GM12878 (cell line): Measurements from ENCODE around the gene RERE. TPM values are rescaled to one million over a fixed set of nuclear protein-coding genes. Genes with fewer than 3 reads are reported as not detected.

Experiments
- ATAC-seq: fragments of 200-7000 bp; cut with Tn5 transposase; 3 replicates; pipeline ENCODE4 v1.9.1; 2020; ENCODE audit warnings: mild to moderate bottlenecking, moderate library complexity
- BruUV-seq: library from RNA; stranded (reverse); fragments of 400-500 nt; replicated peaks from 2 replicates; lab custom pipeline; 2021; lab: Mats Ljungman, UMichigan
- CTCF ChIA-PET: fragments of 300-600 bp; sonication (Branson Sonifier 250); formaldehyde crosslinking; extraction: SDS; loops from one replicate; lab custom pipeline; 2021; ENCODE audit warnings: inconsistent platforms; lab: Yijun Ruan, JAX
- POLR2A ChIA-PET: fragments of 350-600 bp; formaldehyde crosslinking; extraction: SDS; loops from one replicate; lab custom pipeline; 2021; ENCODE audit warnings: inconsistent platforms; lab: Charles Lee
- RAD21 ChIA-PET: fragments of 300-600 bp; sonication (Branson Sonifier 250); formaldehyde crosslinking; loops from one replicate; lab custom pipeline; 2023; ENCODE audit warnings: antibody characterized with exemption; ENCODE audit not compliant: unreplicated experiment; lab: Charles Lee
- SMC1A ChIA-PET: fragments of 300-600 bp; sonication (Branson Sonifier 250); formaldehyde crosslinking; loops from one replicate; lab custom pipeline; 2023; ENCODE audit not compliant: unreplicated experiment, uncharacterized antibody; lab: Charles Lee
- DNase-seq: peaks from one replicate; pipeline ENCODE4 v3.0.0-alpha.2; 2011; ENCODE audit warnings: low read depth, low spot score
- FAIRE-seq: peaks from 3 replicates; lab custom pipeline; 2011; peaks lifted over from hg19 to GRCh38; lab: Jason Lieb, UNC
- H2AFZ ChIP-seq: 2 replicates; pipeline ENCODE4 v1.6.0; 2011; ENCODE audit warnings: low read depth, low read length, control low read depth; ENCODE audit not compliant: control insufficient read depth
- H3K27ac ChIP-seq: 2 replicates; pipeline ENCODE4 v1.5.1; 2011; ENCODE audit warnings: control low read depth; ENCODE audit not compliant: control insufficient read depth, insufficient read depth
- H3K27me3 ChIP-seq, 2 experiments: replicated peaks in 1 of 2; 2 replicates each; pipeline versions ENCODE4 v1.6.0 to v1.6.1; 2011; ENCODE audit warnings: low read length in 1 of 2; ENCODE audit not compliant: control insufficient read depth in 2 of 2, insufficient read depth in 2 of 2
- H3K36me3 ChIP-seq, 2 experiments: 2 replicates each; pipeline ENCODE4 v1.5.1; 2011; ENCODE audit warnings: low read length in 1 of 2; ENCODE audit not compliant: control insufficient read depth in 2 of 2, insufficient read depth in 2 of 2
- H3K4me1 ChIP-seq: 2 replicates; pipeline ENCODE4 v1.6.1; 2011; ENCODE audit warnings: mild to moderate bottlenecking, low read length, moderate library complexity, mixed read lengths; ENCODE audit not compliant: control insufficient read depth, insufficient read depth
- H3K4me2 ChIP-seq: 2 replicates; pipeline ENCODE4 v1.6.0; 2011; ENCODE audit warnings: control low read depth; ENCODE audit not compliant: control insufficient read depth, insufficient read depth
- H3K4me3 ChIP-seq: fragments of 200-600 bp; sonication (generic); 2 replicates; pipeline ENCODE4 v1.5.1; 2016
- H3K79me2 ChIP-seq: 2 replicates; pipeline ENCODE4 v1.6.0; 2011; ENCODE audit warnings: low read length; ENCODE audit not compliant: control insufficient read depth, insufficient read depth
- H3K9ac ChIP-seq: 2 replicates; pipeline ENCODE4 v1.8.0; 2011; ENCODE audit warnings: low read length, control low read depth, mixed read lengths; ENCODE audit not compliant: control insufficient read depth, insufficient read depth
- H3K9me3 ChIP-seq: replicated peaks from 3 replicates; pipeline ENCODE4 v1.5.1; 2011; ENCODE audit warnings: mild to moderate bottlenecking, low read length; ENCODE audit not compliant: control insufficient read depth, insufficient read depth
- H4K20me1 ChIP-seq: 2 replicates; pipeline ENCODE4 v1.6.0; 2011; ENCODE audit not compliant: control insufficient read depth, insufficient read depth
- HSF1 ChIP-seq: fragments of 150-350 bp; IDR thresholded peaks from 2 replicates; pipeline ENCODE4 v1.6.1; 2014; ENCODE audit warnings: mild to moderate bottlenecking, low read depth, low read length
- NFXL1 ChIP-seq: fragments of 450-650 bp; IDR thresholded peaks from 2 replicates; pipeline ENCODE4 v1.6.1; 2017; ENCODE audit warnings: antibody characterized with exemption, mild to moderate bottlenecking, borderline replicate concordance
- WGBS: methylation state at CpG from one replicate; pipeline ENCODE4 v1.1.6; 2016; ENCODE audit warnings: low lambda C conversion rate; ENCODE audit not compliant: insufficient replicate concordance, insufficient coverage; ENCODE audit errors: missing lambda C conversion rate; 5-methylcytosine and 5-hydroxymethylcytosine counted together
- in situ Hi-C: fragments of 300-500 bp; cut with MboI; formaldehyde crosslinking; loops from 9 replicates; pipeline ENCODE4 v1.14.3; 2018; ENCODE audit warnings: mixed read lengths
- intact Hi-C: fragments of 100-400 bp; cut with micrococcal nuclease; formaldehyde crosslinking; loops from one replicate; pipeline ENCODE4 v1.14.2; 2022; ENCODE audit not compliant: unreplicated experiment
- polyA plus RNA-seq, 11 experiments: library from polyadenylated mRNA; depleted of rRNA in 4 of 11; unstranded in 6 of 11; stranded (reverse) in 5 of 11; fragments of >200 nt; fragmentation: Nextera tagmentation in 4 of 11; fragmentation: Illumina TruSeq in 1 of 11; extraction: Ambion mirVana in 4 of 11; extraction: Trizol in 1 of 11; gene quantifications; 1 replicate in 1 of 11; 2 replicates in 10 of 11; pipeline versions ENCODE4 v1.2.1 to v1.2.3, GENCODE V29; 2011 to 2016; ENCODE audit warnings: inconsistent platforms in 2 of 11, missing spikeins in 2 of 11, low read depth in 1 of 11
- total RNA-seq, 4 experiments: library from RNA; depleted of rRNA in 3 of 4; stranded (reverse); fragments of >200 nt in 3 of 4; fragmentation: Illumina TruSeq in 1 of 4; extraction: Trizol in 1 of 4; gene quantifications; 2 replicates each; pipeline versions ENCODE4 v1.2.1 to v1.2.3, GENCODE V29; 2013 to 2021
- TF ChIP-seq, protein P1 (sequence below): fragments of 150-350 bp; IDR thresholded peaks from 2 replicates; pipeline ENCODE4 v1.6.1; 2016; ENCODE audit warnings: low read depth, low read length
- TF ChIP-seq, protein P2 (sequence below): IDR thresholded peaks from 2 replicates; pipeline ENCODE4 v1.6.1; 2011; ENCODE audit warnings: borderline replicate concordance, low read depth, mild to moderate bottlenecking, moderate library complexity, mixed read lengths, low read length; ENCODE audit not compliant: insufficient read depth; ENCODE audit errors: extremely low read length

RERE gene
- total and polyA plus RNA-seq, 10 of the 15 experiments (the other 5 are each of a cell fraction or from before 2014, with no cell fraction given), result 5.2 to 60.5 (median 20.2) TPM

- TF ChIP-seq, protein P1, sequence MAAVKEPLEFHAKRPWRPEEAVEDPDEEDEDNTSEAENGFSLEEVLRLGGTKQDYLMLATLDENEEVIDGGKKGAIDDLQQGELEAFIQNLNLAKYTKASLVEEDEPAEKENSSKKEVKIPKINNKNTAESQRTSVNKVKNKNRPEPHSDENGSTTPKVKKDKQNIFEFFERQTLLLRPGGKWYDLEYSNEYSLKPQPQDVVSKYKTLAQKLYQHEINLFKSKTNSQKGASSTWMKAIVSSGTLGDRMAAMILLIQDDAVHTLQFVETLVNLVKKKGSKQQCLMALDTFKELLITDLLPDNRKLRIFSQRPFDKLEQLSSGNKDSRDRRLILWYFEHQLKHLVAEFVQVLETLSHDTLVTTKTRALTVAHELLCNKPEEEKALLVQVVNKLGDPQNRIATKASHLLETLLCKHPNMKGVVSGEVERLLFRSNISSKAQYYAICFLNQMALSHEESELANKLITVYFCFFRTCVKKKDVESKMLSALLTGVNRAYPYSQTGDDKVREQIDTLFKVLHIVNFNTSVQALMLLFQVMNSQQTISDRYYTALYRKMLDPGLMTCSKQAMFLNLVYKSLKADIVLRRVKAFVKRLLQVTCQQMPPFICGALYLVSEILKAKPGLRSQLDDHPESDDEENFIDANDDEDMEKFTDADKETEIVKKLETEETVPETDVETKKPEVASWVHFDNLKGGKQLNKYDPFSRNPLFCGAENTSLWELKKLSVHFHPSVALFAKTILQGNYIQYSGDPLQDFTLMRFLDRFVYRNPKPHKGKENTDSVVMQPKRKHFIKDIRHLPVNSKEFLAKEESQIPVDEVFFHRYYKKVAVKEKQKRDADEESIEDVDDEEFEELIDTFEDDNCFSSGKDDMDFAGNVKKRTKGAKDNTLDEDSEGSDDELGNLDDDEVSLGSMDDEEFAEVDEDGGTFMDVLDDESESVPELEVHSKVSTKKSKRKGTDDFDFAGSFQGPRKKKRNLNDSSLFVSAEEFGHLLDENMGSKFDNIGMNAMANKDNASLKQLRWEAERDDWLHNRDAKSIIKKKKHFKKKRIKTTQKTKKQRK, result no peak
Observed at GRCh38 chr1:8363186-8363766, 454.2 kb downstream of the RERE start (continued).

DNA sequence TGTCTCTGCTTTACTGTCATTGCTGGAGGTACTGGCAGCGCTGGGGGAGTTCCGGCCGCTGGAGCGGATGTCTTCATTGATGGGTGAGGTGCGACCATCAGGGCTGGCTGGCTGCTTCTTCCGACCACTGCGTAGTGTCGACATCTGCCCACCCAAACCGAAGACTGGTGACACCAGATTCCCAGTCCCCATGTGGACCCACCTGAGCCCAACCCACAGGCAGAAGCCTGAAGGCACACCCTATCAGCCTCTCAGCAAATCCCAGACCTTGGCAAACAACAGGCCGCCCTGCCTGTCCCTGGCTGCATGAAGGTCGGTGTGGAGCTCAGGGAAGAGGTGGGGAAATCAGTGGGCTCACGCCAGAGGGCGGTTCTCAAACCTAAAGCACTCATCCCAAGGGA is 454.7 kb downstream of the RERE start:
- TF ChIP-seq HSF1 (no peak), NFXL1 (no peak)
- TF ChIP-seq, protein P2, sequence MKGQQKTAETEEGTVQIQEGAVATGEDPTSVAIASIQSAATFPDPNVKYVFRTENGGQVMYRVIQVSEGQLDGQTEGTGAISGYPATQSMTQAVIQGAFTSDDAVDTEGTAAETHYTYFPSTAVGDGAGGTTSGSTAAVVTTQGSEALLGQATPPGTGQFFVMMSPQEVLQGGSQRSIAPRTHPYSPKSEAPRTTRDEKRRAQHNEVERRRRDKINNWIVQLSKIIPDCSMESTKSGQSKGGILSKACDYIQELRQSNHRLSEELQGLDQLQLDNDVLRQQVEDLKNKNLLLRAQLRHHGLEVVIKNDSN, result no peak
- FAIRE-seq, result no peak
- ChIA-PET SMC1A (no interaction called here), POLR2A (no interaction called here), RAD21 (no interaction called here), CTCF (no interaction called here)
- no peaks in the 10 kb centered on the region for H3K4me1 ChIP-seq
- H2AFZ ChIP-seq, result no peak overlapping the region
- WGBS, result 99% methylated on average over 13 of the region's 13 CpGs
- no peak for DNase-seq
- no peak overlapping the region for H3K4me3 ChIP-seq
- no peak overlapping the region for H3K27ac ChIP-seq
- H4K20me1 ChIP-seq, result no peaks in the 10 kb centered on the region
- no peaks in the 10 kb centered on the region for H3K27me3 ChIP-seq
- BruUV-seq, result no TSS peak
- in situ Hi-C loops (no loop called here), intact Hi-C loops (no loop called here)
- no peaks in the 10 kb centered on the region; the same call in 1 of the 2 replicates for H3K79me2 ChIP-seq
- no peak overlapping the region for H3K4me2 ChIP-seq
- ATAC-seq, result no peak
- peaks cover 19 to 61% of the 10 kb centered on the region in 2 experiments for H3K36me3 ChIP-seq
- no peak overlapping the region for H3K9ac ChIP-seq
- no peaks in the 10 kb centered on the region for H3K9me3 ChIP-seq
